GM21526 (cell line): ENCODE measurements around the gene NSUN2.
"Not testable (repeated sequence)": the region's sequence is repeated elsewhere in the genome, so short reads cannot be mapped to it uniquely, and the experiment has no call there.

Experiments
- ATAC-seq: cut with Tn5 transposase; IDR thresholded peaks from one replicate; pipeline ENCODE4 v1.9.1; 2021; ENCODE audit warnings: moderate library complexity; ENCODE audit not compliant: unreplicated experiment, low FRiP score

NSUN2 gene

DNA sequence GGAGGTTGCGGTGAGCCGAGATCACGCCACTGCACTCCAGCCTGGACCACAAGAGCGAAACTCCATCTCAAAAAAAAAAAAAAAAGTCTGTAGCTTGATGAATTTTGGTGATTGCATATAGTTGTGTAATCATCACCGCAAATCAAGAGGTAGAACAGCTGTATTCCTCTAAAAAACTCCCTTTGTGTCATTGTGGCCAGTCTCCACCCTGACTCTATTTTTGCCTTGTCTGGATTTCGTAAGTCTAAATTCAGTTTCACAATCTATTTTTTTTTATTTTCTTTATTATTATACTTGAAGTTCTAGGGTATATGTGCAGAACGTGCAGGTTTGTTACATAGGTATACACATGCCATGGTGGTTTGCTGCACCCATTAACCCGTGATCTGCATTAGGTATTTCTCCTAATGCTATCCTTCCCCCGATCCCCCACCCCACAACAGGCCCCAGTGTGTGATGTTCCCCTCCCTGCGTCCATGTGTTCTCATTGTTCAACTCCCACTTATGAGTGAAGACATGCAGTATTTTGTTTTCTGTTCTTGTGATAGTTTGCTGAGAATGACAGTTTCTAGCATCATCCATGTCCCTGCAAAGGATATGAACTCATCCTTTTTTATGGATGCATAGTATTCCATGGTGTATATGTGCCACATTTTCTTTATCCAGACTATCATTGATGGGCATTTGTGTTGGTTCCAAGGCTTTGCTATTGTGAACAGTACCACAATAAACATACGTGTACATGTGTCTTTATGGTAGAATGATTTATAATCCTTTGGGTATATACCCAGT is 12.9 kb upstream of the NSUN2 start:
- ATAC-seq: not testable (repeated sequence)

DNA sequence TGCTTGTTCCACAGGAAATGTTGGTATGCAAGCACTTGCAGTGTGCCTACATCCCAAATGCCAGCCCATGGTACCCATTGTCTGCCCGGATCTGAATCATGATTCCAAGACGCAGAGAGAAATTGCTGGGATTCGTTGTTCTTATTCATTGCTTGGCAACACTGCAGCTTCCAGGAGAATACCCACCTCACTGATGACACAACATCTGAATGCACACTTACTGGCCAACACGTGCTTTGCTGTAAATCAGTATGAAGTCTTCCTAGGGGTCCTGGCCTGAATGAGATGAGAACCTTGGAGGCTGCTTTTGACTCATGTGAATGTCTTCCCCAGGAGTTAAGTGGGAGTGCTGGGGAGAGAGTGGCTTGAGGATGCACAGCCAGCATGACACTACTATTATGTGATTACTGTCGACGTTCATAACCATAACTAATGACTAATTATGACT is 12.0 kb upstream of the NSUN2 start:
- no peak for ATAC-seq

DNA sequence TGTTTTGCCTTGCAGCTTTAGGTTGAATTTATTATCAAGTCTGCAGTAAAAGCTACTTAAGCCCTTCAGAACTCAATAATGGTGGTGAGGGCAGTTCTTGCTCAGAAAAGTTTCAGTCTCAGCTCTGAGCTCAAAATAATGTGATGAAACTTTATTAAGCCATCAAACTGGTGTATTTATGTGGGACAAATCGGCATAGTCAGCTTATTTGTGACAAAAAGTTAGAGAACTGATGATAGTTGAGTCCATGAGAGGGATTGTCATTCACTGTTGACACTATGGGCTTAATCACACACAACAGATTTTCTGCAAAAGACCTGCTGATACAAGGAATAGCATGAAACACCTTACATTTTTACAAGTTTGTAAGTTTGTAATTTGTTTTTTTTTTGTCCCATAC is 9.8 kb upstream of the NSUN2 start:
- no peak for ATAC-seq

DNA sequence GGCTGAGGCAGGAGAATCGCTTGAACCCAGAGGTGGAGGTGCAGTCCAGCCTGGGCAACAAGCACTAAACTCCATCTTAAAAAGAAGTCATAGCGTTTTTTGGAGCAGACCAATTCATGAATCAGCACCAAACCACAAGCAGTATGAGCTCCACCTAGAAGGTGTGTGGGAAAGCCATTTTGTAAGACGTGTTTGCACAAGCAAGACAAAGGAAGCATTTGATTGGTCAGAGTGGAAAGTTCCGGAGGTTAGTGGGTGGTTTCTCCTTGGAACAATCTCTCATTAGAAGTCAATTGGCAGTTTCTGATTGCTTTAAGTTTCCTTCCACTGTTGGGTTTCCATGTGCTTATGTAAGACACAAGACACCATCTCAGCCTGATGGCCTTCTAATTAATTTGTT is 5.4 kb upstream of the NSUN2 start:
- ATAC-seq: no peak

DNA sequence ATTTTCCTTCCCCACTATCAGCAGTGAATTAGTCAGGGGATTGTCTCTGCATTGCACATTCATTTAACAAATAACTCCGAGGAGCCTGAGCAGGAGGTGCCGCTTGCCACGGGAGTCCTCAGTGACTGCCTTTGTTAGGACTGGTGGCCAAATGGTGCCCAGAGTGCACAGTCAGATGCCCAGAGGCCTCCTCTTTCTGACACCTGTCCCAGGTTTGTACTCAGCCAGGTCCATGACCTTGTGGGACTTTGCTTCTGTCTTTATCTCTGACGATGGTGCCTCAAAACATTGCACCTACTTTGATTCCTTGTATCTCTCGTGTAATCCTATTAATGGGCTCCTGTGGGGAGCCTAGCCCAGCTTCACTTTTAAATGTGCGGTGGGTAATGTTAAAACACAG is 4.7 kb upstream of the NSUN2 start:
- no peak for ATAC-seq

DNA sequence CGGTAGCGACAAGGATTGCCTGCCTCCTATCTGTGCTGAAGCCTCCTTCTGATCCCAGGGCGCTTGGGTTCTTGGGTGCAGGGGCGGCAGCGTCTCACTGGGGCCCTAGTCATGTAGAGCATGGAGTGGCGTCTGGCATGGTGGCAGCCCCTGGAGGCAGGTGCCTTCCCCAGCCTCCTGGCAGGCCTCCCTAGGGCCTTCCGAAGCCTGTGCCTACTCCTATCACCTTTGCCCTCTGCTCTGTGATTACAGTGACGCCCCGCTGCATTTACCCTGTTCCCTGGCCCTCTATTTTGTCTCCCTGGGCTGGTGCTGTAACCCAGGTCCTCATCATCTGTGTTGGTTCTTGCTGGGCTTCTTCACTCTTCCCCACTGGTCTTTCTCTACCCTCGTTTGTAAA is 4.2 kb upstream of the NSUN2 start:
- ATAC-seq: no peak

DNA sequence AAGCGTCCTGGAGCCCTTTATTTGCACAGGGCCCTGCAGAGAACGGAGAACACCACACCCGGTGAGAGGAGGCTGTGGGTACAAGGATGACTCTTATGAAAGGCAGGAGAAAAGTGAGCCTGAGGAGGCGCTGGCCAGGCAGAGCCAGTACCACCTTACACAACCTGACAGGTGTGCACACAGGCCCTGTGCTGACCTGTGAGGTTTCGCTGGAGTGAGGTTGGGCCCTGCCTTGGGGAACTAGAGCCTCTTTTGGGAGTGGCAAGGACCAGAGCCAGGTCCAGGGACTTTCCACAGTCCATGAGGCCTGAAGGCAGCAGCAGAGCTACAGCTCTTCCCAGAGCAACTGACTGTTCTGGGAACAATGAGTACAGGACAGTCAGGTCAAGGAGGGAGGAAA is 3.4 kb upstream of the NSUN2 start:
- ATAC-seq: no peak

DNA sequence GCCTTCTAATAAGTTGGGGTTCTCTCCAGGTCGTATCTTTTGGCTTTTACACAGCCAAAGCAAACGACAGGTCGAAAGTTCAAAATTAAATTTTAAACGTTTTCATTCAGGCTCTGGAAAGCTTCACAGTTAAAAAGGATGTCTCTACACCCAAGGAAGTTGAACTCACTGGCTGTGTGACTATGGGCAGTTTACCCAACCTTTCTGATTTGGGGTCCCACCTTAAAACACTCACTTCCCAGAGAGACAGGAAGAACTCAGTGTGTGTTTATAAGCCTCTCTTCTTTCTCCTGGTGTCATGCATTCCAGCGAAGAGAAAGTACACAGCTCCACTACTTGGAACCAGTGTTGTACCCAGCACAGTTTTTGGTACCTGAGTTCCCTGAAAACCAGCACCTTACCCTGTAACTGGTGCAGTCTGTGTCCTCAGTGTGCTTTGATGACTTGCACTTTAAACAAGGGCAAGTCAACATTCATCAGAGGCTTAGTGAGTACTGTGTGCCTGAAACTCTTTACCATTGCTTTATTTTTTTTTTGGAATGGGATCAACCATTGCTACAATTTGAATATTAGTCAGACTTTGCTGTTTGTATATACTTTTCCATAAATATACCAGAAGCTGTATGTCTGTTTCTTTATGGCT is 2.1 kb upstream of the NSUN2 start:
- ATAC-seq: no peak

DNA sequence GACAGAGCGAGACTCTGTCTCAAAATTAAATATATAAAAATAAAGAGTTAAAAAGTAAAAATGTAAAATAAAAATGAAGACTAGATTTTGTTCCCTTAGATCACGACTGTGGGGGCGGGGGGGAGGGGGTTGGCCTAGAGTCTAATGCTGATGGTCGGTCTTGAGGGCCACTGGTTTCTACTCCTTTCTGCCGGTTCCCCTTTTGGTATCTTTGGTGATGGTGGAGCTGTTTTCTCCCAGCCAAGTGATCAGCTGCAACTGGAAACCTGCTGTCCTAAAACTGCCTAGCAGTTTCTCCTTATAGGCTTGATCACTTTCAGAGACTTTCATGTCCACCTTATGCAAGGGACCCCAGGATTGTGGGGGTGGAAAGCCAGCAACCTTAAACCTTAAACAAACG is 1.5 kb upstream of the NSUN2 start:
- ATAC-seq: no peak

DNA sequence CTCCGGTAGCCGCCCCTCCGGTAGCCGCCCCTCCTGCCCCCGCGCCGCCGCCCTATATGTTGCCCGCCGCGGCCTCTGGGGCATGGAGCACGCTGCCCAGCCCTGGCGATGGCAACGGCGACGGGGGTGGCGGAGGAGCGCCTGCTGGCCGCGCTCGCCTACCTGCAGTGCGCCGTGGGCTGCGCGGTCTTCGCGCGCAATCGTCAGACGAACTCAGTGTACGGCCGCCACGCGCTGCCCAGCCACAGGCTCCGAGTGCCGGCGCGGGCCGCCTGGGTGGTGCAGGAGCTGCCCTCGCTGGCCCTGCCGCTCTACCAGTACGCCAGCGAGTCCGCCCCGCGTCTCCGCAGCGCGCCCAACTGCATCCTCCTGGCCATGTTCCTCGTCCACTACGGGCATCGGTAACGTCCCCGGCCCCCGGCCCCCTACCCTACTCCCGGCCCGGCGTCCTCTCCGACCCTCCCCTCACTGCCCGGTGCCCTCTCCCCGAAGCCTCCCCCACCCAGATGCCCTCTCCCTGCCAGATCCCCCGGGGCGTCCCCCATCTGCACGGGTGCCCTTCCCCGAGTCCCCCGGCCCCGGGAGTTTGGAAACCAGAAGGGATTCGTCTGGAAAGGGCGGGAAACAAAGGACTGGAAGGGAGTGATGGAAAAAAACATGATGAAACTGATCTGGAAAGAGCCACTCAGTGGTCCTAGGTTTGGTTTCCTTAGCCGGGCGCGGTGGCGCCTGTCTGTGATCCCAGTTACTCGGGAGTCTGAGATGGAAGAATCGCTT is 813 bp upstream of the NSUN2 start:
- ATAC-seq: peak; percentile 45

DNA sequence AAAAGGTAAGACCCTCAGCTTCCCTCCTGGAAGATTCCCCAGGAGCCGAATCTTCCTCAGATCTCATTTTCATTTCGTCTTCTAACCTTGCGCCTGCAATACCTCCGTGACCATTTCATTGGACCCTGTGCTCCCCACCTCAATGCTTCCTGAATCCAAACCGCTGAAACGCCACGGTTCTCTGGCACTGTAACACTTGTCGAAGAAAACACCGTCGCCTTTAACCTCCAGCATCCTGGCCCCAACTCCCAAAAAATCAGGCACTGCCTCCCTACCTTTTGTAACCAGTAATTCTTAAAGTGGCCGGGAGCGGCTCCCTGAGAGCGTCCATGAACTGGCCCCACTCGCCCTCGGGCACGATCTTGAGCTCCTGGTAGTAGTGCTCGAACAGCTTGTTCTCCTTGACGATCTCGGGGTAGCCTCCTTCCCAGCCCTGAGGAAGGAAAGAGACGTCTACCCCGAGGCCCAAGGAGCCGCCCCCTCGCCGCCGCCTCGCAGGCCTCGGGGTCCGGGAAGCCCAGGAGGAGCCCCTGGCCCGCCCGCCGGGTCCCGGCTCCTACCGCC is 438 bp downstream of the NSUN2 start:
- peak; percentile 26 for ATAC-seq

DNA sequence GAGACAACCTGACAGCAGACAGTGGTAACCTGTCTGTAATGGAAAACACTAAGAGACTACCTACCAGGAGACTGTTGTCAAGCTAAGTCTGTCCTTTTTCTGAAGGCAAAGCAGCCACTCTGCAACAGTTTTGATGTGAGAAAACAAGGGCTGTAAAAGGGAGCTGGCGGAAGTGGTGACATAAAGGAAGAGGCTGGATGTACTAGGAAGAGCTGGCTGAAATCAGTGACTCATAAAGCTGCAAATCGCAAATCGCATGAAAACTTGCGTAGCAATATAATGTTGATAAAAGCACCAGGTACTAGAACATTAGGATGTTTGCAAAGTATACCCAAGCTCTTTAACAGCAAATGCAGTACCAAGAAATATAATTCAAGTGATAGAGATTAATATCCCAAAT is 1.4 kb downstream of the NSUN2 start:
- ATAC-seq: no peak

DNA sequence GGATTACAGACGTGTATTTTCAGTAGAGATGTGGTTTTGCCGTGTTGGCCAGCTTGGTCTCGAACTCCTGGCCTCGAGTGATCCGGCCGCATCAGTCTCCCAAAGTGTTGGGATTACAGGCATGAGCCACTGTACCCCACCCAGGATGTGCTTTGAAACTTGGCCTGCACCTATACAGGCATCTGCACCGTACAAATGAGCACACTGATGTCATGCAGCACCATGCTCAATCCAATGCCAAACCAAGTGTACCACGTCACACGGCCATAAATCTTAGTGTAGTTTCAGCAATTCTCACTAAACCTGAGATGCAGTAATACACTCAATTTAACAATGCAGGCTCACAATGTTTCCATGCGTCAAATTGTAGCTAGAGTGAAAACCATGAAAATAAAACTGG is 6.3 kb downstream of the NSUN2 start:
- ATAC-seq: no peak

DNA sequence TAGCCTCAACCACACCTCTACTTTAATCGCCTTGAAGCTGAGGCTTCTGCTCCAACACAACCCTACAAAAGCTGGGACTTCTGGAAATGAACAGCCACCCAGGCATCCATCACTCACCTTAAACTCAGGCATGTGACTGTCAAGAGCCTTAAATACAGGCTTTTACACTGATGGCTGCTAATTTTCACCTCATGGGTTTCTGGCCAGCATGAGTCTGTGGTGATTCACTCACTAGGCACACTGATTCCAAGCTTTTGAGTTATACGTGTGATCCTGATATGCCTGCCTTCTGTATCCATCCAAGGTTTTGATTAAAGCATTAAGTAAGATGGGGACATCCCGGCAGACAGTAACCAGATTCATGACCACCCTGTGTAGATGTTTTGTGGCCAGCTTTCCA is 8.9 kb downstream of the NSUN2 start:
- no peak for ATAC-seq

DNA sequence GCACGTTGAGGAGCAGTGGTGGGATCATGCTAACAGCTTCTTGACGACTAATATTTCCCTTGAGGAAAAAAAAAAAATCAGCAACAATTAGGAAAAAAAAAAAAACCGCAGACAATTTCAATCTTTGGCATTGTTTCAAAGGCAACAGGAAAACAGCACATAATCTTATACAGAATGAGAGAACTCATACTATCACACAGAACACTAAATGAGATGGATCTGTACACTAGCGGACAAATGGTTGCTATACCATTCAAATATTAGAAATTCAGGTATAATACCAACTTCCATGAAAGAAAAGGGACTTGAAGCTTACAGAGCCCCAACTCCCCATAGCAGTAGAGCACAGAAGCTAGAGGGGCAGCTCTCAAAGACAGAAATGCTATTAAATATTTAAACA is 9.6 kb downstream of the NSUN2 start:
- ATAC-seq: no peak

DNA sequence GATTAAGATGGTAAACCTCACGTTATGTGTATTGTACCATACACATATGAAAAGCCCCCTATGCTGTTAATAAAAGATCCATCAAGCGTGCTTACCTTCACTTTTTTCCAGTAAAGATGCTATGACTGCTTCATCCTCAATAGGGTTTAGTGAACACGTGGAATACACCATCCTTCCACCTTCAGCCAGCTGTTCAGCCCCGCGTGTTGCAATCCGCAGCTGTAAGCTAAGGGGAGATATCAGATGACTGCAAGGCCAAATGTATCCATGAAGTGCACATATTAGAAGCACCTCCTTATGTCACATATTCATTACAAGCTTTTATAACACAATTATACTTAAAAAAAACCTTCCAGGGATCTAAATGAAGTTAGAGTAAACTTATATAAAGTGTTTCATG is 16.2 kb downstream of the NSUN2 start:
- no peak for ATAC-seq

DNA sequence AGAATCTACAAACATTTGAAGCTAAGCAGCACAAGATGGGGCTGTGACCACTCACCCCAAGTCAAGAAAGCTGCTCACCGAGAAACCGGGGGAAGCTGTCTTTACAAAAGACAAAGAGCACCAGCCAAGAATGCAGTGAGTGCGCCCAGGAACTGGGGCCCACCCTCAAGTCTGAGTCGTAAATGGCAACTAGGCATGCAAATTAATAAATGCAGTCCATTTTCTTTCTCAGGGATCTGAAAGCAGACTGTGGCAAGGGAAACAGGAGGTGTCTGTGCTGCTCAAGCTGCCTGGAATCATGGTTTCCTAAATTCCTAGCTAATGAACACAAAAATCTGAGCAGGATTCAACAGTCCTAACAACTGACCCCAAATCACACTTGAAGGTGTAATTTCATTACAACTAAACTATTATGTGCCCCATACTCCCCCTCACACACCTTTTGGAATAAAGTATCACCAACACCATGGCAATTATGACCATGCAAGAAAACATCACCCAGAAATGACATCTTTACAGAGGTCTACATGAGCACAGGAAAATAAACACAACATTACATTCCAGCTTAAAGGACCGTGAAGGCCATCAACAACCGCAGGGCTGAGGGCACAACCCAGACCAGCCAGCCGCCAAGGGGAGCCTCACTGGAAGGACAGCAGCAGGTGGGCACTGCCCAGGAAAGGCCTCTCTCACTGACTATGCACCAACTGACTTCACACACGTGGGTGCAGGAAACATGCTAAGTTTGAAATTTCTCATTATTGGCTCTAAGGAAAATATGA is 17.6 kb downstream of the NSUN2 start:
- no peak for ATAC-seq

DNA sequence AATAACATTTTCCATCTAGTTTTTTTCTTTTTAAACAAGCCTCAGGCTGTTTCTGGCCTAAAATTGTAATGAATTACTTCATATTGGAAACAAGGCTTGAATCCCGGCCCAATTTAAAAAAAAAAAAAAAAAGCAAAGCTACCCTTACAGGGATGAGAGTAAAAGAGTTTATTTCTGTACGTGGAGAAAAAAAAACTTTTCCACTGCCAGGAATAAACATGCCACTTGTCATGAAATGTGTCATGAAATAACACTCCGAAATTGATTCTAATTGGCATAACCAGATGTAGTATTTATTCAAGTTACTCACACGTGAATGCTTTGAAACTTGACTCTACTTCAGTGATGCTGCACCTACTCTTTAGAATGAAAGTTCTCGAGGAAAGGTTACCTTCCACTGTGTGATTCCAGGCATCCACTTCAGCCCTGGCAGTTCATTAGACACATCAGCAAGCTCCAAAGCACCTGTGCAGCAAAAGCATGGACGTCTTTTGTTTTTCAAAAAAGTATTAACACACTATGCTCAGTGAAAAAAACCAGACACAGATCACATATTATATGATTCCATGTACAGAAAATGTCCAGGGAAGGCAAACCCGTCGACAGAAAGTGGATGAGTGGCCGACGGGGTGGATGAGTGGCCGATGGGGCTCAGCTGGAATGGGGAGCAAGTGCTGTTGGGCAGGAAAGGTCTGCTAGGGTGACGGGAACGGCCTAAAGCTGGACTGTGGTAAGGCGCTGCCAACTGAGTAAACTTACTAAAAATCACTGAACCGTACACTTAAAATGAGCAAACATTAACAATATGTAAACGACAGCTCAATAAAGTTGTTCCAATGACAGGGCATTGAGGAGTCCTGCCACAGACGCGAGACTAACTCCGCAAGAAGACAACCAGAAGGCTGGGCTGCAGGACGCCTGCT is 21.2 kb downstream of the NSUN2 start:
- ATAC-seq: no peak

DNA sequence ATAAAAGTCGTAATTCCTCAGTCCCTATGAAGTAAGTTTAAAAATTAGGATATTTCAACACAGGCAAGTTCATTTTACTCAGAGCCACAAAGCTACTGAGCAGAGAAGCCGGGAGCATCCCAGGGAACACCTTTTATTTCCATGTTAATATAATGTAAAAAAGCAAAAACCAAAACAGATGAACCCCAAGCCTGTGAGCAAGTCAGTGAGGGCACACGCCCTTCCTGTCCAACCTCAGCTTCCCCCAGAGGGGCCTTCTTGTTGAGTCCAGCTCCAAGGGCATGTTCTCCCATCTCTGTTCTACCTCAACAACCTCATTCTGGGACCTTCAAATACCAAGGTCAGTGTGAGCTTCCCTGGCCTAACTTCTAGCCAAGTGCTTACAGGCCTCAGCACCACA is 24.8 kb downstream of the NSUN2 start:
- ATAC-seq: no peak
